ENCODE measurements around the gene LSM14B.

LSM14B gene

DNA sequence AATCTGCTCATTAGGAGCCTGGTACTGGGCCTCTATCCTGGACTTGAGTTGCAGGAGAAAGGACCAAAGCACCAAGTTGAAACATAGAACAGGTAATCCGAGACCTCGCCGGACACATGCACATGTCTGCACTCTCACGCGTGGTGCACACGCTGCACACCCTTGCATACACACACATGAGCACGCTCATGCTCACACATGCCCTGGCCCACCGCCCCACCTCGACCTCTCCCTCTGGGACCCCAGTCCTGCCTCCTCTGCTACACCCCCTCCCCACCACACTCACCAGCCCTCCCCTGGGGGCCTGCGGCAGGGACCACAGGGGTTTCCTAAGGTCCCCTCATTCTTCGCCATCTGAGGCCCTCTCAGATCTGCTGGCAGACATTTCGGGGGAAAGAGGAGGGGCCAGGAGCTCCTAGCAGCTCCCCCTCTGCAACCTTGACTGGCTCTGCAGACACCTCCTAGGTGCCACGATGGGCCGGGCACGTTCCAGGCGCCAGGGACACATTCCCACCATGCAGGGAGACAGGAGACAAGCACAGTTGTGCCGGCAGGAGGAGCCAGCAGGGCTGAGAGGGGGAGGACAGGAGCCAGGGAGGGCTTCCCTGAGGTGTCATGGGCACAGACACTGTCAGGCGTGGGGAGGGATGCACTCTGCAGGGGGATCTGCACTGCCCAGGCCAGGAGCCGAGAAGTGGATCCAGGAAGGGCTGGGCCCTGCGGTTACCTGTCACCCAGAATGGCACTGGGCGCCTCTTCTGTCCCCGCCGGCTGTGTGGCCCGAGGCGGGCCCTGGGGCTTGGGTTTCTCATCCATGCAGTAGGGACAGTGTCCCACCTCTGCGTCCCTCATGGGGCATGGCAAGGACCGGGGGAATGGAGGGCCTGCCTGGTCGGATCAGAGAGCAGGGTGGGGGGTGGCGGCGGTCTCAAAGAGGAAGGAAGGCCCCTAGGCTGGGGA lies 25.6 kb upstream of the LSM14B start:
- Histone ChIP-seq H3K4me3 (ENCODE audit: low read depth, low read length) (no peak overlapping the region), H3K4me1 (no peaks in the 10 kb centered on the region), H3K27me3 (no peaks in the 10 kb centered on the region), H3K9me3 (peaks cover 1% of the 10 kb centered on the region), H3K36me3 (no peaks in the 10 kb centered on the region)
- no peak for DNase-seq
- TF ChIP-seq CTCF (IDR thresholded peaks at IDR 0.05; ENCODE audit: low read depth, low read length): no peak

GRCh38 chr20:62097881-62098407 lies 24.3 kb upstream of the LSM14B start:
- Histone ChIP-seq H3K9me3 (peaks cover 2% of the 10 kb centered on the region; the same call in 1 of the 2 replicates), H3K4me3 (ENCODE audit: low read depth, low read length) (no peak overlapping the region), H3K27me3 (no peaks in the 10 kb centered on the region), H3K36me3 (no peaks in the 10 kb centered on the region), H3K4me1 (no peaks in the 10 kb centered on the region)
- TF ChIP-seq CTCF (IDR thresholded peaks at IDR 0.05; ENCODE audit: low read depth, low read length): no peak
- DNase-seq: no peak

DNA sequence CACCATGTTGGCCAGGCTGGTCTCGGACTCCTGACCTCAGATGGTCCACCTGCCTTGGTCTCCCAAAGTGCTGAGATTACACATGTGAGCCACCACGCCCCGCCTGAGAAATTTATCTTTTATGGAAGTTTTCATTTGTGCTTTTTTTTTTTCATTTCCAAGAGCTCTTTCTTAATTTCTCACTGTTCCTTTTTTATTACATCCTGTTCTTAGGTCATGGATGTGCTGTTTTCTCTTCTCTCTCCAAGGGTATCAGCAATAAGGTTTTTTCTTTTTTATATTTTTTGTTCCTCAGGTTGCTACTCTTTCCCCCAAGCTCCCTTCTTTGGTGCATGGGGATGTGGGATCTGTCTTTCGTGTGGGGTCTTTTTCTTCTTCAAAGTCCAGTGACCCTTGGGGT lies 21.2 kb upstream of the LSM14B start:
- no peak for TF ChIP-seq CTCF (IDR thresholded peaks at IDR 0.05; ENCODE audit: low read depth, low read length)
- H3K27me3 ChIP-seq: no peaks in the 10 kb centered on the region
- H3K9me3 ChIP-seq: peaks cover 2% of the 10 kb centered on the region; the same call in 1 of the 2 replicates
- no peak overlapping the region for H3K4me3 ChIP-seq (ENCODE audit: low read depth, low read length)
- H3K4me1 ChIP-seq: no peaks in the 10 kb centered on the region
- H3K36me3 ChIP-seq: no peaks in the 10 kb centered on the region
- DNase-seq: no peak

GRCh38 chr20:62103508-62104233 lies 18.6 kb upstream of the LSM14B start:
- no peak for TF ChIP-seq CTCF (IDR thresholded peaks at IDR 0.05; ENCODE audit: low read depth, low read length)
- Histone ChIP-seq H3K9me3 (peaks cover 2% of the 10 kb centered on the region; the same call in 1 of the 2 replicates), H3K4me1 (no peaks in the 10 kb centered on the region), H3K4me3 (ENCODE audit: low read depth, low read length) (no peak overlapping the region), H3K27me3 (no peaks in the 10 kb centered on the region), H3K36me3 (no peaks in the 10 kb centered on the region)
- DNase-seq: no peak

DNA sequence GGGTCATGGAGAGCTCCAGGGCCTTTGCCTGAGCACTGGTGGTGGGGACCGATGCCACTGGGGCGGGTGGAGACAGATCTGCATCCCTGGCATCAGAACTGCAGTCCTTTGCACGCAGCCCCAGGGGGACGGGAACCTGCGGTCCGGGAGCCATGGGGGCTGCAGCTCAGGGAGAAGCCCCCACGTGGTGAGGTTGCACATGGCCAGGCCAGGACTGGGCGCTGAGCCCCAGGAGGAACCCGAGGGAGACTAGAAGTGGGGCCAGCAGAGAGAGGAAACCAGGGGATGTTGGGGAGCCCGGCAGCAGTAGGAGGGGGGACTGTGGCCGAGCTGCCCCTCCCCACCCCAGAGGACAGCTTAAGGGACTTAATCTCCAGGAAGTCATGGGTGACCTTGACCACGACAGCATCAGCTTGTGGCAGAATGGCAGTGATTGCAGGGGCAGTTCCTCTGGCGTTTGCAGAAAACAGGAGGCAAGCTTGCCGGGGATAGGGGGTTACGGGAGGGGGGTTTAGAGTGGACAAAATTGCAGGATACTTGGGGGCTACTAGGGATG lies 18.0 kb upstream of the LSM14B start:
- TF ChIP-seq CTCF (IDR thresholded peaks at IDR 0.05; ENCODE audit: low read depth, low read length): no peak
- DNase-seq: no peak

More for the DNA sequence above, 18.0 kb upstream of the LSM14B start:
- no peaks in the 10 kb centered on the region for H3K36me3 ChIP-seq
- peaks cover 4% of the 10 kb centered on the region for H3K9me3 ChIP-seq
- no peak overlapping the region for H3K4me3 ChIP-seq (ENCODE audit: low read depth, low read length)
- no peaks in the 10 kb centered on the region for H3K27me3 ChIP-seq
- no peaks in the 10 kb centered on the region for H3K4me1 ChIP-seq

Data from BE2C (cell line).